ENCODE results near the gene TAS2R1. TPM values are rescaled to one million over a fixed set of nuclear protein-coding genes. Genes with fewer than 3 reads are reported as not detected.

TAS2R1 gene
- total and polyA plus RNA-seq, 12 donors: not detected

- Histone ChIP-seq H3K4me1 (peaks cover 0 to 5% (median 0%) of the 10 kb centered on the region in 9 donors), H3K27ac (no peak overlapping the region), H3K27me3 (no peaks in the 10 kb centered on the region), H3K4me3 (no peak overlapping the region), H3K36me3 (no peaks in the 10 kb centered on the region), H3K9me3 (no peaks in the 10 kb centered on the region)
- no peak for TF ChIP-seq CTCF (IDR thresholded peaks at IDR 0.05)
- intact Hi-C loops (cut with DNase I): no loop called here
- 47 to 61% methylated on average over 6 of the region's 6 CpGs for WGBS, 2 donors
- ATAC-seq: no peak
- no peak for DNase-seq
These were observed 33.9 kb downstream of the TAS2R1 start for GRCh38 chr5:9596171-9596780.

GRCh38 chr5:9594913-9595312, 35.2 kb downstream of the TAS2R1 start:
- no peaks in the 10 kb centered on the region for H3K4me1 ChIP-seq
- no peaks in the 10 kb centered on the region for H3K9me3 ChIP-seq
- DNase-seq (no peak), ATAC-seq (no peak)
- intact Hi-C loops (cut with DNase I): no loop called here
- H3K27me3 ChIP-seq: no peaks in the 10 kb centered on the region
- TF ChIP-seq CTCF (IDR thresholded peaks at IDR 0.05): no peak
- H3K4me3 ChIP-seq: no peak overlapping the region
- H3K27ac ChIP-seq: no peak overlapping the region
- H3K36me3 ChIP-seq: no peaks in the 10 kb centered on the region

GRCh38 chr5:9589049-9589835, 40.9 kb downstream of the TAS2R1 start:
- DNase-seq (no peak), ATAC-seq (no peak)
- H3K27me3 ChIP-seq: no peaks in the 10 kb centered on the region
- H3K9me3 ChIP-seq: no peaks in the 10 kb centered on the region
- H3K4me1 ChIP-seq: no peaks in the 10 kb centered on the region
- intact Hi-C loops (cut with DNase I): no loop called here
- no peaks in the 10 kb centered on the region for H3K36me3 ChIP-seq
- no peak overlapping the region for H3K27ac ChIP-seq
- no peak for TF ChIP-seq CTCF (IDR thresholded peaks at IDR 0.05)
- 85 to 87% methylated on average over 7 of the region's 7 CpGs for whole genome bisulfite sequencing, 2 donors
- no peak overlapping the region for H3K4me3 ChIP-seq

- DNase-seq: no peak
- no peaks in the 10 kb centered on the region for H3K36me3 ChIP-seq
- intact Hi-C loops (cut with DNase I): no loop called here
- no peaks in the 10 kb centered on the region for H3K9me3 ChIP-seq
- H3K4me3 ChIP-seq: no peak overlapping the region
- 64 to 72% methylated on average over 6 of the region's 6 CpGs for whole genome bisulfite sequencing, 2 donors
- no peaks in the 10 kb centered on the region for H3K27me3 ChIP-seq
- no peak overlapping the region for H3K27ac ChIP-seq
- H3K4me1 ChIP-seq: no peaks in the 10 kb centered on the region
- ATAC-seq: no peak
- TF ChIP-seq CTCF (IDR thresholded peaks at IDR 0.05): no peak
These were observed 41.9 kb downstream of the TAS2R1 start for GRCh38 chr5:9588254-9588653.

Measured in heart right ventricle (tissue), 16 donors.